Effector CD4-positive, alpha-beta T cell (primary cell): ENCODE results near the gene FAM187B.
"Not testable (repeated sequence)": the region's sequence is repeated elsewhere in the genome, so short reads cannot be mapped to it uniquely, and the experiment has no call there.

Experiments
- DNase-seq: peaks from one replicate; pipeline ENCODE4 v3.0.0-alpha.2; 2020

The FAM187B gene

GRCh38 chr19:35261356-35262100 lies 33.0 kb upstream of the FAM187B start:
- no peak for DNase-seq

GRCh38 chr19:35260694-35261304 lies 32.3 kb upstream of the FAM187B start:
- no peak for DNase-seq

- DNase-seq: no peak
Observed at GRCh38 chr19:35257113-35257461, 28.5 kb upstream of the FAM187B start.

GRCh38 chr19:35256566-35256965 lies 28.0 kb upstream of the FAM187B start:
- DNase-seq: no peak

GRCh38 chr19:35254341-35255297 lies 26.1 kb upstream of the FAM187B start:
- DNase-seq: no peak

- no peak for DNase-seq
Observed at GRCh38 chr19:35253316-35254286, 25.1 kb upstream of the FAM187B start.

GRCh38 chr19:35251456-35251855 lies 22.9 kb upstream of the FAM187B start:
- DNase-seq: no peak

- no peak for DNase-seq
Observed at GRCh38 chr19:35249848-35250711, 21.5 kb upstream of the FAM187B start.

- no peak for DNase-seq
Observed at GRCh38 chr19:35249146-35249847, 20.8 kb upstream of the FAM187B start.

GRCh38 chr19:35248310-35249145 lies 20.0 kb upstream of the FAM187B start, which contains the start of gene LSR:
Gene LSR, plus strand, starts transcription at chr19:35249002. Its CDS starts 21 bp downstream, at chr19:35249023.
- DNase-seq: peak; percentile 51

- peak; percentile 44 for DNase-seq
Observed at GRCh38 chr19:35247526-35248309, 19.2 kb upstream of the FAM187B start.

GRCh38 chr19:35246466-35247092 lies 18.0 kb upstream of the FAM187B start:
- no peak for DNase-seq

- no peak for DNase-seq
Observed at GRCh38 chr19:35241417-35241816, 12.9 kb upstream of the FAM187B start.

GRCh38 chr19:35240327-35240726 lies 11.8 kb upstream of the FAM187B start:
- no peak for DNase-seq

- not testable (repeated sequence) for DNase-seq
Observed at GRCh38 chr19:35239597-35239996, 11.1 kb upstream of the FAM187B start.

GRCh38 chr19:35236638-35237400 lies 8.3 kb upstream of the FAM187B start:
- no peak for DNase-seq

GRCh38 chr19:35232912-35233311 lies 4.4 kb upstream of the FAM187B start:
- DNase-seq: no peak
